ENCODE measurements around the gene SHISA7. TPM values are rescaled to one million over a fixed set of nuclear protein-coding genes. Genes with fewer than 3 reads are reported as not detected.

SHISA7 gene
- polyA plus RNA-seq, 1 of the 3 experiments (the other 2 are of a cell fraction): 0.02 TPM

DNA sequence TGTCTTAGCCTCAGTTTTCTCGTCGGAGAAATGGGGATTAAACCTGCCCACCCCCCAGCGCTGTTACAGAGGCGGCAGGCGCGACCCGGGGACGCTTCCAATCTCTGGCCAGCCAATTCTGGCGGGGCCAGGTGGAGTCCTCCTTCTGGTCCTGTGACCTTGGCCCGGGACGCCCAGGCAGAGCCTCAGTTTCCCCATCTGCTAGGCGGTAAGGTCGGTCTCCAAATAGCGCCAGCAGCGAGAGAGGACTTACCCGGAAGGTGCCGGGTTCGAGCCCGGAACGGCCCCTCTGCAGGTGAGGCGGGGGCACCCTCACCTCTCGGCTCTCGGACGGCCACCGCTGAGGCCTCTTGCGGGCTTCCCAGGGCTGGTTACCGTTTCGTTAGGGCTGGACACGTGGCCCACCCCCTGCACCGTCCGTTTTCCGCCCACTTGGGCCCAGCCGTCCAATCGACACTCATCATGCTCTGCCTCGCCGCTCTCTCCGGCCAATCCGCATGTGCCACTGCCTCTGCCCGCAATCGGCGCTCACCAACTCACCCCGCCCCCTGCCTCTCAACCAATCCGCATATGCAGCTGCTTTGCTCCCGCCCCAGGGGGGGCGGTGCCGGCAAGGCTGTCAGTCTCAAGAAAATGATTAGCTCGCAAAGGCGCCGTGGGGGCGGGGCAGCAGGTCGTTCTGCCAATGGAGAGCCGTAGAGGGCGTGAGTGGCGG is 18.3 kb upstream of the SHISA7 start, which contains the start of gene ISOC2:
Gene ISOC2 (minus strand): TSS at position 384 of the 715 bp plus-strand sequence. CDS start 5,156 bp downstream, outside the sequence.
- DNase-seq: peak; percentile 97
- H3K4me3 ChIP-seq (ENCODE audit: low read depth in 2 of 2, low read length in 1 of 2): peak within 1 kb of the TSS; percentile 76 to 98
- TF ChIP-seq RCOR1 (IDR thresholded peaks at IDR 0.05; ENCODE audit: low read length) (peak; percentile 58), TCF12 (IDR thresholded peaks at IDR 0.05) (no peak), ELF1 (IDR thresholded peaks at IDR 0.05) (peak; percentile 35; the same call in 1 of the 2 replicates), RXRA (IDR thresholded peaks at IDR 0.05; ENCODE audit: borderline replicate concordance, low read depth) (no peak), TAF1 (IDR thresholded peaks at IDR 0.05; ENCODE audit: borderline replicate concordance, low read depth, low read length) (no peak; the same call in 1 of the 2 replicates), GABPA (IDR thresholded peaks at IDR 0.05; ENCODE audit: low read depth) (peak; percentile 35), RFX5 (IDR thresholded peaks at IDR 0.05; ENCODE audit: low read length) (peak; percentile 81), POLR2AphosphoS5 (IDR thresholded peaks at IDR 0.05; ENCODE audit: low read depth, low read length) (no peak), MEF2A (IDR thresholded peaks at IDR 0.05; ENCODE audit: borderline replicate concordance, low read depth) (no peak), FOXJ3 (CRISPR knock-in tag; IDR thresholded peaks at IDR 0.05) (no peak), CHD2 (IDR thresholded peaks at IDR 0.05; ENCODE audit: low read length, partially characterized antibody) (peak; percentile 95), SIN3A (IDR thresholded peaks at IDR 0.05; ENCODE audit: borderline replicate concordance, low read depth, low read length) (peak; percentile 19; the same call in 1 of the 2 replicates), FOSL2 (IDR thresholded peaks at IDR 0.05; ENCODE audit: borderline replicate concordance, low read depth) (no peak), MXI1 (IDR thresholded peaks at IDR 0.05; ENCODE audit: low read depth, low read length) (peak; percentile 91), FOXM1 (IDR thresholded peaks at IDR 0.05; ENCODE audit: low read depth) (no peak), NFIC (IDR thresholded peaks at IDR 0.05; ENCODE audit: borderline replicate concordance) (no peak), NRF1 (IDR thresholded peaks at IDR 0.05; ENCODE audit: low read depth, low read length) (no peak), EP300 (IDR thresholded peaks at IDR 0.05; ENCODE audit: borderline replicate concordance in 1 of 2, low read depth in 1 of 2, low read length in 1 of 2) (no peak), TEAD4 (IDR thresholded peaks at IDR 0.05; ENCODE audit: borderline replicate concordance, insufficient read depth) (no peak)
- TF ChIP-seq, protein P1, sequence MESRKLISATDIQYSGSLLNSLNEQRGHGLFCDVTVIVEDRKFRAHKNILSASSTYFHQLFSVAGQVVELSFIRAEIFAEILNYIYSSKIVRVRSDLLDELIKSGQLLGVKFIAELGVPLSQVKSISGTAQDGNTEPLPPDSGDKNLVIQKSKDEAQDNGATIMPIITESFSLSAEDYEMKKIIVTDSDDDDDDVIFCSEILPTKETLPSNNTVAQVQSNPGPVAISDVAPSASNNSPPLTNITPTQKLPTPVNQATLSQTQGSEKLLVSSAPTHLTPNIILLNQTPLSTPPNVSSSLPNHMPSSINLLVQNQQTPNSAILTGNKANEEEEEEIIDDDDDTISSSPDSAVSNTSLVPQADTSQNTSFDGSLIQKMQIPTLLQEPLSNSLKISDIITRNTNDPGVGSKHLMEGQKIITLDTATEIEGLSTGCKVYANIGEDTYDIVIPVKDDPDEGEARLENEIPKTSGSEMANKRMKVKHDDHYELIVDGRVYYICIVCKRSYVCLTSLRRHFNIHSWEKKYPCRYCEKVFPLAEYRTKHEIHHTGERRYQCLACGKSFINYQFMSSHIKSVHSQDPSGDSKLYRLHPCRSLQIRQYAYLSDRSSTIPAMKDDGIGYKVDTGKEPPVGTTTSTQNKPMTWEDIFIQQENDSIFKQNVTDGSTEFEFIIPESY (IDR thresholded peaks at IDR 0.05; ENCODE audit: borderline replicate concordance, low read depth): no peak
- TF ChIP-seq, protein P2, sequence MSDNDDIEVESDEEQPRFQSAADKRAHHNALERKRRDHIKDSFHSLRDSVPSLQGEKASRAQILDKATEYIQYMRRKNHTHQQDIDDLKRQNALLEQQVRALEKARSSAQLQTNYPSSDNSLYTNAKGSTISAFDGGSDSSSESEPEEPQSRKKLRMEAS (IDR thresholded peaks at IDR 0.05; ENCODE audit: low read depth): peak; percentile 95
- TF ChIP-seq, protein P3, sequence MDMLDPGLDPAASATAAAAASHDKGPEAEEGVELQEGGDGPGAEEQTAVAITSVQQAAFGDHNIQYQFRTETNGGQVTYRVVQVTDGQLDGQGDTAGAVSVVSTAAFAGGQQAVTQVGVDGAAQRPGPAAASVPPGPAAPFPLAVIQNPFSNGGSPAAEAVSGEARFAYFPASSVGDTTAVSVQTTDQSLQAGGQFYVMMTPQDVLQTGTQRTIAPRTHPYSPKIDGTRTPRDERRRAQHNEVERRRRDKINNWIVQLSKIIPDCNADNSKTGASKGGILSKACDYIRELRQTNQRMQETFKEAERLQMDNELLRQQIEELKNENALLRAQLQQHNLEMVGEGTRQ (IDR thresholded peaks at IDR 0.05; ENCODE audit: borderline replicate concordance, low read depth, low read length): peak; percentile 76
- TF ChIP-seq, protein P4, sequence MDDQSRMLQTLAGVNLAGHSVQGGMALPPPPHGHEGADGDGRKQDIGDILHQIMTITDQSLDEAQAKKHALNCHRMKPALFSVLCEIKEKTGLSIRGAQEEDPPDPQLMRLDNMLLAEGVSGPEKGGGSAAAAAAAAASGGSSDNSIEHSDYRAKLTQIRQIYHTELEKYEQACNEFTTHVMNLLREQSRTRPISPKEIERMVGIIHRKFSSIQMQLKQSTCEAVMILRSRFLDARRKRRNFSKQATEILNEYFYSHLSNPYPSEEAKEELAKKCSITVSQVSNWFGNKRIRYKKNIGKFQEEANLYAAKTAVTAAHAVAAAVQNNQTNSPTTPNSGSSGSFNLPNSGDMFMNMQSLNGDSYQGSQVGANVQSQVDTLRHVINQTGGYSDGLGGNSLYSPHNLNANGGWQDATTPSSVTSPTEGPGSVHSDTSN (IDR thresholded peaks at IDR 0.05): peak; percentile 99
- TF ChIP-seq, protein P5, sequence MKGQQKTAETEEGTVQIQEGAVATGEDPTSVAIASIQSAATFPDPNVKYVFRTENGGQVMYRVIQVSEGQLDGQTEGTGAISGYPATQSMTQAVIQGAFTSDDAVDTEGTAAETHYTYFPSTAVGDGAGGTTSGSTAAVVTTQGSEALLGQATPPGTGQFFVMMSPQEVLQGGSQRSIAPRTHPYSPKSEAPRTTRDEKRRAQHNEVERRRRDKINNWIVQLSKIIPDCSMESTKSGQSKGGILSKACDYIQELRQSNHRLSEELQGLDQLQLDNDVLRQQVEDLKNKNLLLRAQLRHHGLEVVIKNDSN (IDR thresholded peaks at IDR 0.05; ENCODE audit: borderline replicate concordance, low read depth): peak; percentile 91
- TF ChIP-seq, protein P6, sequence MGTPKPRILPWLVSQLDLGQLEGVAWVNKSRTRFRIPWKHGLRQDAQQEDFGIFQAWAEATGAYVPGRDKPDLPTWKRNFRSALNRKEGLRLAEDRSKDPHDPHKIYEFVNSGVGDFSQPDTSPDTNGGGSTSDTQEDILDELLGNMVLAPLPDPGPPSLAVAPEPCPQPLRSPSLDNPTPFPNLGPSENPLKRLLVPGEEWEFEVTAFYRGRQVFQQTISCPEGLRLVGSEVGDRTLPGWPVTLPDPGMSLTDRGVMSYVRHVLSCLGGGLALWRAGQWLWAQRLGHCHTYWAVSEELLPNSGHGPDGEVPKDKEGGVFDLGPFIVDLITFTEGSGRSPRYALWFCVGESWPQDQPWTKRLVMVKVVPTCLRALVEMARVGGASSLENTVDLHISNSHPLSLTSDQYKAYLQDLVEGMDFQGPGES (IDR thresholded peaks at IDR 0.05; ENCODE audit: low read depth, low read length): peak; percentile 86
- H3K79me2 ChIP-seq (ENCODE audit: insufficient read depth): peaks cover 12% of the 10 kb centered on the region; the same call in 1 of the 2 replicates
- POLR2A ChIA-PET: interaction anchor here (0.7 to 0.9 kb wide), 4 partner anchors 9 to 54 kb away, joined by 3 to 7 read pairs (median 4); partner anchors contain the start of genes UBE2S and ZNF628
- H3F3A ChIP-seq (replicated peaks; ENCODE audit: insufficient read depth): peaks cover 18% of the 10 kb centered on the region
- CTCF ChIA-PET: interaction anchor here (0.6 to 2.1 kb wide), 4 partner anchors 43 to 320 kb away, joined by 3 to 12 read pairs (median 6); no protein-coding TSS in a partner anchor
- H3K9me3 ChIP-seq: no peaks in the 10 kb centered on the region
- H3K9ac ChIP-seq: peak within 1 kb of the TSS; percentile 97
- H3K9me2 ChIP-seq: no peaks in the 10 kb centered on the region
- H3K4me1 ChIP-seq (ENCODE audit: control insufficient read depth in 1 of 2, insufficient read depth in 2 of 2, low read depth in 1 of 2, low read length in 1 of 2): peaks cover 9 to 18% of the 10 kb centered on the region in 2 experiments; a peak in 2 of 4 replicates
- H3K27me3 ChIP-seq (ENCODE audit: insufficient read depth): no peaks in the 10 kb centered on the region
- 4% methylated on average over 20 of the region's 54 CpGs for WGBS (ENCODE audit: low lambda C conversion rate)
- H3K4me2 ChIP-seq: peak within 1 kb of the TSS; percentile 100
- H2AFZ ChIP-seq (ENCODE audit: low read depth): peak within 1 kb of the TSS; percentile 92; the same call in 1 of the 2 replicates
- peak within 1 kb of the TSS; percentile 90 to 91 for H3K27ac ChIP-seq (ENCODE audit: low read depth in 2 of 2, low read length in 1 of 2)
- no peaks in the 10 kb centered on the region for H3K36me3 ChIP-seq (replicated peaks in 1 of 2; ENCODE audit: control insufficient read depth in 1 of 2, insufficient read depth in 2 of 2, low read length in 1 of 2)
- H4K20me1 ChIP-seq (ENCODE audit: insufficient read depth): no peaks in the 10 kb centered on the region
